Middle frontal gyrus (tissue), 1 donor: Measurements from ENCODE around the gene MARVELD3.

Experiments used
- DNase-seq: peaks from one replicate; pipeline ENCODE4 v3.0.0-alpha.2; 2015; ENCODE audit warnings: low spot score; ENCODE audit errors: extremely low spot score

The MARVELD3 gene

GRCh38 chr16:71622088-71622487 is 3.9 kb upstream of the MARVELD3 start:
- DNase-seq, result no peak

- no peak for DNase-seq
These were observed 2.4 kb upstream of the MARVELD3 start for GRCh38 chr16:71623597-71623996.

GRCh38 chr16:71625113-71625850 is 702 bp upstream of the MARVELD3 start:
- DNase-seq, result no peak

GRCh38 chr16:71626858-71627213 is 852 bp downstream of the MARVELD3 start:
- no peak for DNase-seq

GRCh38 chr16:71627731-71628181 is 1.8 kb downstream of the MARVELD3 start:
- no peak for DNase-seq

GRCh38 chr16:71628810-71629209 is 2.8 kb downstream of the MARVELD3 start:
- no peak for DNase-seq

DNA sequence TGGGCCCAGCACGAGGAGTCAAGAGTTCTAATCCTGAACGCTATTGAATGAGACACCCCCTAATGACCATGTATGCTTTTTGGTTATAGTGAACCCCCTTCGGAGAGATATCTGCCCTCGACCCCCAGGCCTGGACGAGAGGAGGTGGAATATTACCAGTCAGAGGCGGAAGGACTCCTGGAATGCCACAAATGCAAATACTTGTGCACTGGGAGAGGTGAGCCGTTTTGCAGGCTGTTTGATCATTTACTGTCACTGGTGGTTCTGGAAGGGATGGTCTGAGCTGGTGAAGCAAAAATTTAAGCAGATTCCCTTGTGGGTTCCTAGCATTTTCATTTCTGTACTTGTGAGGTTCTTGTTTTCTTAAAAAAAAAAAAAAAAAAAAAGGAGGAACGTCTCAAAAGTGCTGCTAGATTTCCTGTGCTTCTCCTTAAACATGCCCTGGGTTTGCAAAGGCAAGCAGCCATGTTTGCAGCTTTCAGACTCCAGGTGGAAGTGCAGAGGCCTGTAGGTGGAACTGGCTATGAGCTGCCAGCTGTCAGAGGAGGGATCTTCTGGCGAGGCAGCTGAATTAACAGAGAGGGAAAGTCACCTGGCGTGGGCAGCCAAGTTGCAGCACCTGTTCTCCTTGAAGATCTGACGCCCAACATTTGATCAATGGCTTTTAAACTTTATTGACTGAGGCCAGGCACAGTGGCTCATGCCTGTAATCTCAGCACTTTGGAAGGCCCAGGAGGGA is 3.5 kb downstream of the MARVELD3 start:
- DNase-seq, result no peak

DNA sequence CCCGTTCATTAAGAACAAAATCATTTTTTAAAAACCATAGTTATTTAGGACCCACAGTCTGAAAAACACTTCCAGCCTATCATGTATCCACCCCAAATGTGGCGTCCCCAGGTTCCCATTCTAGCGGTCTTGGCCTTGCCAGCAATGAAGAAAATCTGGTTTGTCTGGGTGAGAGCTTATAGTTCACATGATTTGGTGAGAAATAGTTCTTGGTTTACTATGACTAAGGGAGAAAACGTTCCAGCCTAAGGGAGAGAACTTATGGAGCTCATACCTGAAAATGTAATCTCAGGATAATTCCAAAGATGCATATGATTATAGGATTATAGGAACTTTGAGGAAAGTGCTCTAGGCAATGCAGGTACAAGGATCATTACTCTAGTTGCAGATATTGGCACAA is 4.8 kb downstream of the MARVELD3 start:
- DNase-seq, result no peak

GRCh38 chr16:71631776-71632175 is 5.8 kb downstream of the MARVELD3 start:
- no peak for DNase-seq

- no peak for DNase-seq
These were observed 9.6 kb downstream of the MARVELD3 start for GRCh38 chr16:71635632-71636031.

- no peak for DNase-seq
These were observed 11.4 kb downstream of the MARVELD3 start for GRCh38 chr16:71637398-71637797.

- no peak for DNase-seq
These were observed 19.5 kb downstream of the MARVELD3 start for GRCh38 chr16:71645450-71645849.

GRCh38 chr16:71647391-71647790 is 21.4 kb downstream of the MARVELD3 start:
- no peak for DNase-seq

DNA sequence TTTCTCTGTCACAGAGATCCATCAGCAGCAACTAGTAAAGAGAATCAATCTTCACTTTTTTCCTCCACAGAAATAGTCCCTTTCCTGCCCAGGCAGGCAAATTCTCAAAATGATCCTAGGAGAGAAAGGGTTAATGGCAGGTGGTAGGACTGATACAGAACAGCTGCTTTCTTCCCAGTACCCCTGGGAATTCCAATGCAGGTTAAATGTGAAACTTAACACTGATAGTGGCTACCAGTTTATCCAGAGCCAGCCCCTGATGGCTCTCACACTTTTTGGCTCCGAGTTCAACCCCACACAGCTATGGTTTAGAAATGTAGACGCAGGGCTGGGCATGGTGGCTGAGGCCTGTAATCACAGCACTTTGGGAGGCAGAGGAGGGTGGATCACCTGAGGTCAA is 22.2 kb downstream of the MARVELD3 start:
- no peak for DNase-seq

DNA sequence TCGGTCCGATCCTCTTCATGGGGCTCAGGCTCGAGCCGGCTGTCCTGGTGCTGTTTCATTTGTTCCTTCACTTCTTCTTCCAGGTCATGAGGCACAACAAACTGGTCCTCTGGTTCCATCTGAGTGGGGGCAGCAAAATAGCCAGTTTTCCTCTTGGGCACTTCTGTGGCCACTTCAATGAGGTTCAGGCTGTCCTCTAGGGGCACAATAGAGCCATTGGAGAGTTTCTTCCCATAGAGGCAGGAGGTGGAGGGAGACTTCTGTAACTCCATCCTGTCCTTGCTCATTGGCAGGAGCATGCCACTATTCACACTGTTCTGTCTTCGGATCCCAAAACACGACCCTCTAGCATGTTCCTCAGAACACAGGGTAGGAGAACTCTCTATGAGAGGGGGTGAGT is 22.9 kb downstream of the MARVELD3 start:
- DNase-seq, result no peak

GRCh38 chr16:71649704-71650103 is 23.7 kb downstream of the MARVELD3 start:
- DNase-seq, result no peak

GRCh38 chr16:71658771-71659170 is 32.8 kb downstream of the MARVELD3 start:
- DNase-seq, result no peak

- DNase-seq, result no peak
These were observed 33.5 kb downstream of the MARVELD3 start for GRCh38 chr16:71659471-71659870.

- DNase-seq, result no peak
These were observed 40.3 kb downstream of the MARVELD3 start for GRCh38 chr16:71666264-71666663.

GRCh38 chr16:71666928-71667707 is 41.1 kb downstream of the MARVELD3 start:
- no peak for DNase-seq

- no peak for DNase-seq
These were observed 44.0 kb downstream of the MARVELD3 start for GRCh38 chr16:71669926-71670536.

- DNase-seq, result no peak
These were observed 44.6 kb downstream of the MARVELD3 start for GRCh38 chr16:71670537-71670936.
